ENCODE results near the gene AFAP1L1. TPM values are rescaled to one million over a fixed set of nuclear protein-coding genes. Genes with fewer than 3 reads are reported as not detected.

The AFAP1L1 gene
- polyA plus RNA-seq, 1 experiment: 1.3 TPM

GRCh38 chr5:149303210-149303609, 31.6 kb downstream of the AFAP1L1 start:
- DNase-seq (ENCODE audit: low read depth): no peak
- no peak for TF ChIP-seq CTCF (IDR thresholded peaks at IDR 0.05; ENCODE audit: insufficient read depth, low read depth, low read length)
- ChIA-PET POLR2A (no interaction called here), CTCF (no interaction called here)
- H3K36me3 ChIP-seq (ENCODE audit: control insufficient read depth, insufficient read depth, low read length): no peaks in the 10 kb centered on the region
- no peak overlapping the region for H3K4me3 ChIP-seq (ENCODE audit: low read depth, low read length)
- H3K27me3 ChIP-seq (ENCODE audit: control insufficient read depth, insufficient read depth, low read length): no peaks in the 10 kb centered on the region

- Histone ChIP-seq H3K4me3 (ENCODE audit: low read depth, low read length) (no peak overlapping the region), H3K36me3 (ENCODE audit: control insufficient read depth, insufficient read depth, low read length) (no peaks in the 10 kb centered on the region), H3K27me3 (ENCODE audit: control insufficient read depth, insufficient read depth, low read length) (no peaks in the 10 kb centered on the region)
- POLR2A ChIA-PET: no interaction called here
- TF ChIP-seq CTCF (IDR thresholded peaks at IDR 0.05; ENCODE audit: insufficient read depth, low read depth, low read length): no peak
- CTCF ChIA-PET: interaction anchor here (1.9 to 2.0 kb wide), 2 partner anchors 13 to 63 kb away, joined by 5 to 6 read pairs; no protein-coding TSS in a partner anchor
- no peak for DNase-seq (ENCODE audit: low read depth)
Observed at GRCh38 chr5:149304195-149305078, 32.8 kb downstream of the AFAP1L1 start.

- ChIA-PET POLR2A (no interaction called here), CTCF (interaction anchor here (1.4 to 20.8 kb wide), 3 partner anchors 8 to 72 kb away, joined by 4 to 289 read pairs (median 8); no protein-coding TSS in a partner anchor)
- H3K4me3 ChIP-seq (ENCODE audit: low read depth, low read length): no peak overlapping the region
- H3K36me3 ChIP-seq (ENCODE audit: control insufficient read depth, insufficient read depth, low read length): no peaks in the 10 kb centered on the region
- no peak for TF ChIP-seq CTCF (IDR thresholded peaks at IDR 0.05; ENCODE audit: insufficient read depth, low read depth, low read length)
- no peaks in the 10 kb centered on the region for H3K27me3 ChIP-seq (ENCODE audit: control insufficient read depth, insufficient read depth, low read length)
- DNase-seq (ENCODE audit: low read depth): no peak
Observed at GRCh38 chr5:149309354-149309753, 37.7 kb downstream of the AFAP1L1 start.

GRCh38 chr5:149310488-149310887, 38.8 kb downstream of the AFAP1L1 start:
- DNase-seq (ENCODE audit: low read depth): no peak
- ChIA-PET CTCF (interaction anchor here (1.4 to 20.8 kb wide), 2 partner anchors 58 to 71 kb away, joined by 4 to 289 read pairs; no protein-coding TSS in a partner anchor), POLR2A (no interaction called here)
- no peak for TF ChIP-seq CTCF (IDR thresholded peaks at IDR 0.05; ENCODE audit: insufficient read depth, low read depth, low read length)
- H3K36me3 ChIP-seq (ENCODE audit: control insufficient read depth, insufficient read depth, low read length): no peaks in the 10 kb centered on the region
- H3K27me3 ChIP-seq (ENCODE audit: control insufficient read depth, insufficient read depth, low read length): no peaks in the 10 kb centered on the region
- H3K4me3 ChIP-seq (ENCODE audit: low read depth, low read length): no peak overlapping the region

- no peaks in the 10 kb centered on the region for H3K27me3 ChIP-seq (ENCODE audit: control insufficient read depth, insufficient read depth, low read length)
- CTCF ChIA-PET: interaction anchor here (1.4 to 20.8 kb wide), 2 partner anchors 57 to 70 kb away, joined by 4 to 289 read pairs; no protein-coding TSS in a partner anchor
- H3K36me3 ChIP-seq (ENCODE audit: control insufficient read depth, insufficient read depth, low read length): no peaks in the 10 kb centered on the region
- H3K4me3 ChIP-seq (ENCODE audit: low read depth, low read length): no peak overlapping the region
- no peak for DNase-seq (ENCODE audit: low read depth)
- TF ChIP-seq CTCF (IDR thresholded peaks at IDR 0.05; ENCODE audit: insufficient read depth, low read depth, low read length): no peak
- POLR2A ChIA-PET: no interaction called here
Observed at GRCh38 chr5:149310947-149311658, 39.4 kb downstream of the AFAP1L1 start.
